ENCODE data around the gene NR1H2. TPM values are rescaled to one million over a fixed set of nuclear protein-coding genes. Genes with fewer than 3 reads are reported as not detected.
"Not testable (repeated sequence)": the region's sequence is repeated elsewhere in the genome, so short reads cannot be mapped to it uniquely, and the experiment has no call there.

The NR1H2 gene
- total RNA-seq, 4 donors from 2014 or later, result 76.7 to 102 (median 98.9) TPM

GRCh38 chr19:50332244-50333038 lies 43.8 kb upstream of the NR1H2 start:
- no peak for TF ChIP-seq POLR2A (IDR thresholded peaks at IDR 0.05)
- TF ChIP-seq, protein P1, sequence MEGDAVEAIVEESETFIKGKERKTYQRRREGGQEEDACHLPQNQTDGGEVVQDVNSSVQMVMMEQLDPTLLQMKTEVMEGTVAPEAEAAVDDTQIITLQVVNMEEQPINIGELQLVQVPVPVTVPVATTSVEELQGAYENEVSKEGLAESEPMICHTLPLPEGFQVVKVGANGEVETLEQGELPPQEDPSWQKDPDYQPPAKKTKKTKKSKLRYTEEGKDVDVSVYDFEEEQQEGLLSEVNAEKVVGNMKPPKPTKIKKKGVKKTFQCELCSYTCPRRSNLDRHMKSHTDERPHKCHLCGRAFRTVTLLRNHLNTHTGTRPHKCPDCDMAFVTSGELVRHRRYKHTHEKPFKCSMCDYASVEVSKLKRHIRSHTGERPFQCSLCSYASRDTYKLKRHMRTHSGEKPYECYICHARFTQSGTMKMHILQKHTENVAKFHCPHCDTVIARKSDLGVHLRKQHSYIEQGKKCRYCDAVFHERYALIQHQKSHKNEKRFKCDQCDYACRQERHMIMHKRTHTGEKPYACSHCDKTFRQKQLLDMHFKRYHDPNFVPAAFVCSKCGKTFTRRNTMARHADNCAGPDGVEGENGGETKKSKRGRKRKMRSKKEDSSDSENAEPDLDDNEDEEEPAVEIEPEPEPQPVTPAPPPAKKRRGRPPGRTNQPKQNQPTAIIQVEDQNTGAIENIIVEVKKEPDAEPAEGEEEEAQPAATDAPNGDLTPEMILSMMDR (IDR thresholded peaks at IDR 0.05), result no peak
- Histone ChIP-seq H3K4me3 (peak overlapping the region in 3 of 4 donors; percentile 24 to 46 (median 46)), H3K36me3 (no peaks in the 10 kb centered on the region), H3K9me3 (no peaks in the 10 kb centered on the region), H3K4me1 (peaks cover 0 to 46% (median 16%) of the 10 kb centered on the region in 4 donors), H3K27me3 (peaks cover 0 to 31% of the 10 kb centered on the region in 2 donors), H3K27ac (peak overlapping the region; percentile 7 to 79 (median 42))
- no peak for DNase-seq

GRCh38 chr19:50333235-50333736 lies 43.0 kb upstream of the NR1H2 start:
- H3K9me3 ChIP-seq, result no peaks in the 10 kb centered on the region
- peaks cover 0 to 45% (median 14%) of the 10 kb centered on the region in 4 donors for H3K4me1 ChIP-seq
- H3K4me3 ChIP-seq, result peak overlapping the region; percentile 24 to 57 (median 46)
- peak overlapping the region; percentile 53 to 79 (median 59) for H3K27ac ChIP-seq
- no peak for TF ChIP-seq POLR2A (IDR thresholded peaks at IDR 0.05)
- TF ChIP-seq, protein P1 (IDR thresholded peaks at IDR 0.05), result no peak
- peak; percentile 85 to 96 (median 92) for DNase-seq
- no peaks in the 10 kb centered on the region for H3K36me3 ChIP-seq
- H3K27me3 ChIP-seq, result peaks cover 0 to 25% of the 10 kb centered on the region in 2 donors

DNA sequence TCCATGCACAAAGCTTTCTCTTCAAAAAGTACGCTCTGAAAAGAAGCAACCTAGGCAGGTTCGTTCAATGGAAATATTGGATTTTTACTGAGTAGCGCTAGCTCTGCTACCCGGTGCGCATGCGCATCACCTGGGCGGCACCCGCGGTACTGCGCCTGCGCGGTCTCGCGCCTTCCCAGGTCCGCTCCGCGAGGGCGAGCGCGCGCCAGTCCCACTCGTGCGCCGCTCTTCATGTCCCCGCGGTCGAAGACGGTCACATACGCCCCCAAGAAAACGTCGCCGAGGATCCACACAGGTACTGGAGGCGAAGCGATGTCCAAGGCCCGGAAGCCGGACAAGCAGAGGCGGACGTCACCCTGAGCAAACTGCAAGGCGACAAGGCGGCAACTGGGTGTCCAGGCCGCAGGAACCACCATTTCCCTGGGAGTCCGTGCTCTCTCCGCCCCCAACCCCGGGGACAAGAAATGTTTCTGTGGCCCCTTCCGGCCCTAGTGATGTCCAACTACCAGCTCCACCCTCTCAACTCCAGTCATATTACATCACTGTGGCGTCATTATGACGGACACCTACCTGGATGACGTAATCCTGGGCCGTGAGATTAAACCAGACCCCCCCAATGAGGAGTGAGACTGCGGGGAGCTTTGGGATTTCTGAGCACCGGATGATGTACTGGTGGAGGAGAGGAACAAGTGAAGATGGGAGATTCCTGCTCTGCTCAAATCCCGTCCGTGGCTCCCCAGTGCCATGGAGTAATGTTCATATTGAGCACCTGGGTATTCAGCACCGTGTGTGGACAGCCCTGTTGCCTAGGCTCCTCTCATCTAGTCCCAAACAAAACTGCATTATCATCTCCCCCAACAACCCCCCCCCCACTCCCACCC lies 42.3 kb upstream of the NR1H2 start:
- Histone ChIP-seq H3K4me1 (peaks cover 0 to 42% (median 14%) of the 10 kb centered on the region in 4 donors), H3K36me3 (no peaks in the 10 kb centered on the region), H3K27me3 (peaks cover 0 to 25% of the 10 kb centered on the region in 2 donors), H3K9me3 (no peaks in the 10 kb centered on the region), H3K27ac (peak overlapping the region; percentile 42 to 79 (median 55)), H3K4me3 (peak overlapping the region; percentile 24 to 57 (median 46))
- peak; percentile 53 to 59 for TF ChIP-seq POLR2A (IDR thresholded peaks at IDR 0.05)
- TF ChIP-seq, protein P1 (IDR thresholded peaks at IDR 0.05), result peak in 2 of 6 experiments; percentile 6 to 17
- peak; percentile 66 to 89 (median 86) for DNase-seq

- H3K36me3 ChIP-seq, result no peaks in the 10 kb centered on the region
- no peak overlapping the region for H3K4me3 ChIP-seq
- H3K27ac ChIP-seq, result peak overlapping the region in 1 of 4 donors; percentile 17
- peaks cover 0 to 25% of the 10 kb centered on the region in 2 donors for H3K27me3 ChIP-seq
- peaks cover 0 to 35% (median 14%) of the 10 kb centered on the region in 4 donors for H3K4me1 ChIP-seq
- DNase-seq, result peak in 1 of 3 donors; percentile 35
- TF ChIP-seq, protein P1 (IDR thresholded peaks at IDR 0.05), result no peak
- no peak for TF ChIP-seq POLR2A (IDR thresholded peaks at IDR 0.05)
- H3K9me3 ChIP-seq, result no peaks in the 10 kb centered on the region
Observed at GRCh38 chr19:50334741-50335421, 41.4 kb upstream of the NR1H2 start.

DNA sequence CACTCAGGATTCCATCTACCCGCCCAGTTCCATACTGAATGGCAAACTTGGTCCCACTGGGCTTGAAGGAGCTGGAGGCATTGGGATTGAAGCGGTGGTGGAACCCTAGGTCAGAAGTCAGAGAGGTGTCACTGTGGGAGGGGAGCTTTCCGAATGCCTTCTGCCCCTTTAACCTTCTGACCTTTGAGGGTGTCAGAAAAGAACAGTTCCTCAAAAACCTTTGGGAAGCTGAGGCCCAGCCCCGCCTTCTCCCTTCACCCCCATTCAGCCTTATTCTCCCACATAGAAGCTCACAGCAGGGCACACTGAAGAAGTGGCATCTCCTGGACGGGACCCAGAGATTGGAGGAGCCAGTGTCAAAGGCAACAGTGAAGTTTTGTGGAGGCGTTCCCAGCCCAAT lies 39.2 kb upstream of the NR1H2 start:
- not testable (repeated sequence) for H3K9me3 ChIP-seq, DNase-seq

More for the DNA sequence above, 39.2 kb upstream of the NR1H2 start:
- H3K4me3 ChIP-seq, H3K27ac ChIP-seq, H3K36me3 ChIP-seq: not testable (repeated sequence)
- Histone ChIP-seq H3K27me3 (peaks cover 0 to 11% of the 10 kb centered on the region in 2 donors), H3K4me1 (peaks cover 0 to 19% (median 11%) of the 10 kb centered on the region in 4 donors)
